Suprapubic skin (tissue), 4 donors: ENCODE data around the gene PRICKLE2. TPM values are rescaled to one million over a fixed set of nuclear protein-coding genes. Genes with fewer than 3 reads are reported as not detected.

ENCODE experiments used
- DNase-seq, 2 donors: peaks; one replicate each; pipeline ENCODE4 v3.0.0-alpha.2; 2019; ENCODE audit warnings: low spot score in 2 of 2
- H3K27ac ChIP-seq: fragments of 200-600 bp; sonication (generic); one replicate; pipeline ENCODE4 v1.5.1; 2019
- H3K27me3 ChIP-seq: fragments of 200-600 bp; sonication (generic); one replicate; pipeline ENCODE4 v1.5.1; 2019
- H3K36me3 ChIP-seq: fragments of 200-600 bp; sonication (generic); one replicate; pipeline ENCODE4 v1.5.1; 2019
- H3K4me1 ChIP-seq: fragments of 200-600 bp; sonication (generic); one replicate; pipeline ENCODE4 v1.5.1; 2019
- H3K4me3 ChIP-seq: fragments of 200-600 bp; sonication (generic); one replicate; pipeline ENCODE4 v1.5.1; 2019; ENCODE audit warnings: mild to moderate bottlenecking
- H3K9me3 ChIP-seq: fragments of 200-600 bp; sonication (generic); one replicate; pipeline ENCODE4 v1.5.1; 2019
- EP300 ChIP-seq: sonication (generic); formaldehyde crosslinking; IDR thresholded peaks from one replicate; pipeline ENCODE4 v1.6.1; 2017; ENCODE audit warnings: antibody characterized with exemption
- POLR2A ChIP-seq, 2 donors: fragments of 450-650 bp; IDR thresholded peaks; one replicate each; pipeline ENCODE4 v1.6.1; 2017; ENCODE audit warnings: antibody characterized with exemption in 2 of 2, mild to moderate bottlenecking in 2 of 2, moderate library complexity in 2 of 2
- POLR2AphosphoS5 ChIP-seq, 3 donors: sonication (generic); formaldehyde crosslinking; IDR thresholded peaks; one replicate each; pipeline ENCODE4 v1.6.1; 2017; ENCODE audit warnings: antibody characterized with exemption in 3 of 3
- WGBS: methylation state at CpG from one replicate; pipeline ENCODE4 v1.1.5; 2018; 5-methylcytosine and 5-hydroxymethylcytosine counted together
- total RNA-seq, 4 donors: library from RNA; depleted of rRNA; stranded (reverse); fragments of >200 nt; gene quantifications; one replicate each; pipeline ENCODE4 v1.1.0, GENCODE V29; 2016
- TF ChIP-seq, protein P1 (sequence below), 2 donors: fragments of 200-600 bp in 1 of 2; fragments of 450-650 bp in 1 of 2; sonication (generic) in 1 of 2; IDR thresholded peaks; one replicate each; pipeline ENCODE4 v1.5.1; 2016 to 2019; ENCODE audit warnings: antibody characterized with exemption in 2 of 2, mild to moderate bottlenecking in 1 of 2, moderate library complexity in 1 of 2

Gene PRICKLE2
- total RNA-seq, 4 donors from 2014 or later, result 6.7 to 14.5 (median 11.9) TPM

DNA sequence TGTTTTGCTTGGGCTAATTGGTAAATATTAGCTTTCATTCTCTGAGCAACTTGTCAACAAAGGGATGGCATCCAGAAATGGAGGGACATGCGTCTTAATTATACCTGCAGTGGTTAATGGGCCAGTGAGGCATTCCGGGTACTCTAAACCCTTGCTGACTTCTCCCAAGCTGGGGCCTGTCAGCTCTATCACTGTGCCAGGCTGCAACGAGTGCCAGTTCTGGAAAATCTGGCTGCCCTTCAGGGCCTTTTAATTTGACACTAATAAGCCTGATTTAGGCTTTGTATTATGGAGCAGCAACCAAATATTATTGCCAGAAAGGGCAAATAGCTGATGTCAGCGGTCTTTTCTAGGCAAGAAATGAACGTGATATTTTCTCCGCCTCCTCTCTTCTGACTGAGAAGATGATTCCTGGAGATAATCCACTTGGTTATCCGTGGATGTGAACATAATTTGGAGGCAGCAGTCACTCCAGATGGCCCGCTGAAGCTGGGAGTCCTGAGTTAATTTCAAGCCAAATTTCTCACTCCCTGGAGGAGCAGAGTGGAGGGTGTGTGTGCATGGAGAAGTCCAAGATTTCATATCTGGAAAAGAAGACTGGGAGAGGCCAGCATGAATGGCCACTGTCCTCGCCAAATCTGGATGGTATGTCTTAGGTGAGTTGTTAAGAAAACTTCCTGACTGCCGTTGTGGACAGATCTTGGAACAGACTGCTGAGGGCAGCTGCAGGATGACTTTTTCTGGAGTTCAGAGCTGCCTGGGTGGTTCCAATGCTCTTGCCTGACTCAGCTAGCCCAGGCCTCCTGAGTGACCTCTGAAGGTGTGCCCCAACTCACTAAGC lies 157.5 kb downstream of the PRICKLE2 start:
- H3K36me3 ChIP-seq, result no peaks in the 10 kb centered on the region
- TF ChIP-seq, protein P1, sequence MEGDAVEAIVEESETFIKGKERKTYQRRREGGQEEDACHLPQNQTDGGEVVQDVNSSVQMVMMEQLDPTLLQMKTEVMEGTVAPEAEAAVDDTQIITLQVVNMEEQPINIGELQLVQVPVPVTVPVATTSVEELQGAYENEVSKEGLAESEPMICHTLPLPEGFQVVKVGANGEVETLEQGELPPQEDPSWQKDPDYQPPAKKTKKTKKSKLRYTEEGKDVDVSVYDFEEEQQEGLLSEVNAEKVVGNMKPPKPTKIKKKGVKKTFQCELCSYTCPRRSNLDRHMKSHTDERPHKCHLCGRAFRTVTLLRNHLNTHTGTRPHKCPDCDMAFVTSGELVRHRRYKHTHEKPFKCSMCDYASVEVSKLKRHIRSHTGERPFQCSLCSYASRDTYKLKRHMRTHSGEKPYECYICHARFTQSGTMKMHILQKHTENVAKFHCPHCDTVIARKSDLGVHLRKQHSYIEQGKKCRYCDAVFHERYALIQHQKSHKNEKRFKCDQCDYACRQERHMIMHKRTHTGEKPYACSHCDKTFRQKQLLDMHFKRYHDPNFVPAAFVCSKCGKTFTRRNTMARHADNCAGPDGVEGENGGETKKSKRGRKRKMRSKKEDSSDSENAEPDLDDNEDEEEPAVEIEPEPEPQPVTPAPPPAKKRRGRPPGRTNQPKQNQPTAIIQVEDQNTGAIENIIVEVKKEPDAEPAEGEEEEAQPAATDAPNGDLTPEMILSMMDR (IDR thresholded peaks at IDR 0.05), result no peak
- no peak for TF ChIP-seq EP300
- TF ChIP-seq POLR2AphosphoS5 (IDR thresholded peaks at IDR 0.05), result no peak
- no peak for TF ChIP-seq POLR2A (IDR thresholded peaks at IDR 0.05)
- H3K27me3 ChIP-seq, result no peaks in the 10 kb centered on the region
- WGBS, result 38% methylated on average over 10 of the region's 10 CpGs
- peaks cover 16% of the 10 kb centered on the region for H3K4me1 ChIP-seq
- H3K27ac ChIP-seq, result no peak overlapping the region
- H3K9me3 ChIP-seq, result no peaks in the 10 kb centered on the region
- no peak overlapping the region for H3K4me3 ChIP-seq
- no peak for DNase-seq

DNA sequence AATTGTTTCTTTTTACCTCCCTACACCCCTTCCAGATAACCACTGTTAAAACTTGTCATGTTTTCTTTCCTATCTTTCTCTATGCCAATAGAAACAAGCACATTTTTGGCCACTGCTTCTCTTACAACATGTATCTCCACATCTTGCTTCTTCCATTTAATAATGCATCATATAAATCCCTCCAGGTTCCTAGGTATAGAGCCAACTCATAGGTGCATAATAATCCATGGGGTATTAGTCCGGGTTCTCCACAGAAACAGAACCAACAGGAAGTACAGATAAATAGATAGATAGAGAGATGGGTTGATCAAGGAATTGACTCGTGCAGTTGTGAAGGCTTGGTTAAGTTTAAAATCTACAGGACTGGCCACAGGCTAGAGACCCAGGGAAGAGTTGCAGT lies 160.5 kb downstream of the PRICKLE2 start:
- H3K9me3 ChIP-seq, result no peaks in the 10 kb centered on the region
- WGBS, result 78% methylated on average over 2 of the region's 2 CpGs
- no peaks in the 10 kb centered on the region for H3K36me3 ChIP-seq
- peaks cover 9% of the 10 kb centered on the region for H3K4me1 ChIP-seq
- H3K4me3 ChIP-seq, result no peak overlapping the region
- H3K27ac ChIP-seq, result no peak overlapping the region
- H3K27me3 ChIP-seq, result no peaks in the 10 kb centered on the region
- no peak for DNase-seq
- no peak for TF ChIP-seq POLR2AphosphoS5 (IDR thresholded peaks at IDR 0.05)
- TF ChIP-seq EP300, result no peak
- TF ChIP-seq POLR2A (IDR thresholded peaks at IDR 0.05), result no peak
- TF ChIP-seq, protein P1 (IDR thresholded peaks at IDR 0.05), result no peak

DNA sequence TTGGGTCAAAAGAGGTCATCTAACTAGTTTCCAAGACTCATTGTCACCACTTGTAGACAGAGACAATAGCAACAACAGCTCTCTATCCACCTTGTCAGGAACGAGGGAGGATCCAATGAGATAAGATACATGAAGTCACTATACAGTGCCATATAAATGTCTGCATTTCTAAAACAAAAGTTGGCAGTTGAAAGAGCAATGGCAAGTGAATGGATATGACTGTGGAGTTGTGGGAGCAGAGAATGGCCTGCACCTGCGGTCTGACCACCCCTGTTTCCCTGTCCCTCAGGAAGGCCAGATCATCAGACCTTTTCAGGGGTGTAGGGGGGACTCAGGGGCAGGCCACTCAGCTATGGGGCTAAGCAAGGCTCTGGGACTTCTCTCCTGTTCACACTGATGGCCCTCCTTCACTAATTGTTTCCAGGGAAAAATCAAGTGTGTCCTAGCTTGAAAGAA lies 161.3 kb downstream of the PRICKLE2 start:
- no peak for TF ChIP-seq POLR2A (IDR thresholded peaks at IDR 0.05)
- no peak for TF ChIP-seq POLR2AphosphoS5 (IDR thresholded peaks at IDR 0.05)
- TF ChIP-seq EP300, result no peak
- TF ChIP-seq, protein P1 (IDR thresholded peaks at IDR 0.05), result no peak
- H3K27me3 ChIP-seq, result no peaks in the 10 kb centered on the region
- peaks cover 9% of the 10 kb centered on the region for H3K4me1 ChIP-seq
- H3K27ac ChIP-seq, result no peak overlapping the region
- 71% methylated on average over 2 of the region's 2 CpGs for WGBS
- DNase-seq, result no peak
- H3K4me3 ChIP-seq, result no peak overlapping the region
- no peaks in the 10 kb centered on the region for H3K9me3 ChIP-seq
- no peaks in the 10 kb centered on the region for H3K36me3 ChIP-seq

DNA sequence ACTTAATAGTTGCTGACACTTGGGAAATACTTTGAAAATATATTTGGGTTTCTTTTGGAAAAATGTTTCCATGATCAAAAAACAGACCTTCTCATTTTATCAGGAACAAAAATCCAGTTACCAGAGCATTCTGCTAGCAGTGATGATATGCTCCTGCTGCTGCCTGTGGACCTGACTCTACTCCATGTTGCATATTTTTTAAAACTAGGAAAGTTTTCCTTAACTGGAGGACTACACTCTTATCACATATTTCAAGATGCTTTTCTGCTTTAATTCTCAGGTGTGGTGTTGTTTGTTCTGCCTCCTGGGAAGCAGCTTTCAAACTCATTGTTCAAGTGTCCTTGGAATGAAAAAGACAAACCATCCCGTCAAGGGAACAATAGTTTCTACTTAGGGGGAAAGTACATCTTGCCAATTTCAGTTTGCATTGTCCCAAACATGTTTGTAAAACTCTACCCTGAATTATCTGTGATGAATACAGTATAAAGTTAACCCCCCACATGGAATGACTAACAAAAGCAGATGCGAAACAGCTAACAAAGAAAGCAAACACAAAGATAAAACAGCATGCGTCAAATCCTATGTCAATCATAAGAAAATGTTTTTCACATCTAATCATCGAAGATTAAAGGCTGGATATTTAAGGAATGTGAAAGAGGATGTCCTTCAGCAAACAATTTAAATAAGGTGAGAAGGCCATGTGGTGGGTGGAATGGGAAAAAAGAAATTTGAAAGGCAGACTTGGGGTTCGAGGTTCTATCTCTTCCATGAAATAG lies 161.9 kb downstream of the PRICKLE2 start:
- Histone ChIP-seq H3K27ac (no peak overlapping the region), H3K4me1 (peaks cover 9% of the 10 kb centered on the region), H3K27me3 (no peaks in the 10 kb centered on the region), H3K4me3 (no peak overlapping the region), H3K9me3 (no peaks in the 10 kb centered on the region), H3K36me3 (no peaks in the 10 kb centered on the region)
- no peak for TF ChIP-seq POLR2AphosphoS5 (IDR thresholded peaks at IDR 0.05)
- no peak for TF ChIP-seq POLR2A (IDR thresholded peaks at IDR 0.05)
- TF ChIP-seq, protein P1 (IDR thresholded peaks at IDR 0.05), result no peak
- TF ChIP-seq EP300, result no peak
- no peak for DNase-seq
- 82% methylated on average over 5 of the region's 5 CpGs for WGBS

DNA sequence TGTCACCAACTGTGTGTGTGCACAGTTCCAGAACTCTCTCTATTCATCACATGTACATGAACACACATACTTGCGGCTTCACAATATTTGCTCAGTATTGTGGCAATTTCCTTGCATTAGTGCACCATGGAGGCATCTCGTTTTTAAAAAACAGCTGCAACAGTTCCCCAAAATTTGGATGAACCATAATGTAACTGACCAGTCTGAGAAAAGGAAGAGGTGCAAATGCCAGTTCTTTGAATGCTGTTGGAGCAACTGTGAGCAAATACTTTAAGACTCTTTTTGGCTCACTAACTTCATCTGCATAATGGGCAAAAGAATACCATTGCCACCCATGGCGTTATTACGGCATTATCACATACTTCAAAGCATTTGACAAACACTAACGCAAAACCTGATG lies 163.6 kb downstream of the PRICKLE2 start:
- DNase-seq, result no peak
- H3K4me3 ChIP-seq, result no peak overlapping the region
- TF ChIP-seq POLR2AphosphoS5 (IDR thresholded peaks at IDR 0.05) (no peak), EP300 (no peak), POLR2A (IDR thresholded peaks at IDR 0.05) (no peak)
- TF ChIP-seq, protein P1 (IDR thresholded peaks at IDR 0.05), result no peak
- no peaks in the 10 kb centered on the region for H3K36me3 ChIP-seq
- no peaks in the 10 kb centered on the region for H3K4me1 ChIP-seq
- 73% methylated on average over 5 of the region's 5 CpGs for WGBS
- H3K27ac ChIP-seq, result no peak overlapping the region
- no peaks in the 10 kb centered on the region for H3K9me3 ChIP-seq
- H3K27me3 ChIP-seq, result no peaks in the 10 kb centered on the region
